ENCODE data around the gene CD6.

Gene CD6

GRCh38 chr11:60991457-60991856 is 20.0 kb downstream of the CD6 start:
- no peaks in the 10 kb centered on the region for H3K9me3 Mint-ChIP-seq
- CTCF ChIA-PET: interaction anchor here (0.7 to 1.4 kb wide), 2 partner anchors 12 to 120 kb away, joined by 3 read pairs; no protein-coding TSS in a partner anchor
- peak overlapping the region; percentile 81 for H3K27ac Mint-ChIP-seq
- peaks cover 82% of the 10 kb centered on the region for H3K36me3 Mint-ChIP-seq
- H3K4me1 Mint-ChIP-seq: peaks cover 91% of the 10 kb centered on the region
- no peaks in the 10 kb centered on the region for H3K27me3 Mint-ChIP-seq
- peak overlapping the region; percentile 17 for H3K4me3 Mint-ChIP-seq
- peak; percentile 50 for DNase-seq

- no peak for DNase-seq
- peaks cover 84% of the 10 kb centered on the region for H3K4me1 Mint-ChIP-seq
- H3K4me3 Mint-ChIP-seq: peak overlapping the region; percentile 55
- H3K36me3 Mint-ChIP-seq: peaks cover 73% of the 10 kb centered on the region
- no peaks in the 10 kb centered on the region for H3K27me3 Mint-ChIP-seq
- H3K9me3 Mint-ChIP-seq: no peaks in the 10 kb centered on the region
- peak overlapping the region; percentile 82 for H3K27ac Mint-ChIP-seq
- CTCF ChIA-PET: interaction anchor here (0.8 to 1.8 kb wide), 4 partner anchors 12 to 94 kb away, joined by 3 to 6 read pairs (median 4); no protein-coding TSS in a partner anchor
Observed at GRCh38 chr11:60992842-60993409, 21.4 kb downstream of the CD6 start.

- no peaks in the 10 kb centered on the region for H3K9me3 Mint-ChIP-seq
- peaks cover 84% of the 10 kb centered on the region for H3K4me1 Mint-ChIP-seq
- no peaks in the 10 kb centered on the region for H3K27me3 Mint-ChIP-seq
- peak overlapping the region; percentile 82 for H3K27ac Mint-ChIP-seq
- H3K36me3 Mint-ChIP-seq: peaks cover 74% of the 10 kb centered on the region
- CTCF ChIA-PET: interaction anchor here (0.9 to 1.8 kb wide), 3 partner anchors 11 to 94 kb away, joined by 3 to 6 read pairs (median 4); no protein-coding TSS in a partner anchor
- DNase-seq: no peak
- peak overlapping the region; percentile 55 for H3K4me3 Mint-ChIP-seq
Observed at GRCh38 chr11:60993615-60994014, 22.1 kb downstream of the CD6 start.

GRCh38 chr11:60994541-60995080 is 23.1 kb downstream of the CD6 start:
- CTCF ChIA-PET: interaction anchor here (0.7 to 1.8 kb wide), 3 partner anchors 10 to 140 kb away, joined by 3 to 6 read pairs (median 3); no protein-coding TSS in a partner anchor

GRCh38 chr11:60995798-60996197 is 24.3 kb downstream of the CD6 start:
- Mint-ChIP-seq H3K27ac (peak overlapping the region; percentile 82), H3K27me3 (no peaks in the 10 kb centered on the region), H3K9me3 (no peaks in the 10 kb centered on the region), H3K4me3 (no peak overlapping the region), H3K36me3 (peaks cover 71% of the 10 kb centered on the region), H3K4me1 (peaks cover 78% of the 10 kb centered on the region)
- CTCF ChIA-PET: no interaction called here
- no peak for DNase-seq

More at GRCh38 chr11:60994541-60995080, 23.1 kb downstream of the CD6 start:
- peaks cover 71% of the 10 kb centered on the region for H3K36me3 Mint-ChIP-seq
- no peak for DNase-seq
- peak overlapping the region; percentile 82 for H3K27ac Mint-ChIP-seq
- H3K4me1 Mint-ChIP-seq: peaks cover 79% of the 10 kb centered on the region
- no peaks in the 10 kb centered on the region for H3K27me3 Mint-ChIP-seq
- H3K4me3 Mint-ChIP-seq: peak overlapping the region; percentile 31
- H3K9me3 Mint-ChIP-seq: no peaks in the 10 kb centered on the region

GRCh38 chr11:60996381-60997138 is 25.1 kb downstream of the CD6 start:
- no peak for DNase-seq
- peaks cover 74% of the 10 kb centered on the region for H3K4me1 Mint-ChIP-seq
- H3K36me3 Mint-ChIP-seq: peaks cover 67% of the 10 kb centered on the region
- CTCF ChIA-PET: no interaction called here
- H3K9me3 Mint-ChIP-seq: no peaks in the 10 kb centered on the region
- no peaks in the 10 kb centered on the region for H3K27me3 Mint-ChIP-seq
- no peak overlapping the region for H3K4me3 Mint-ChIP-seq
- no peak overlapping the region for H3K27ac Mint-ChIP-seq

- Mint-ChIP-seq H3K4me3 (no peak overlapping the region), H3K27me3 (no peaks in the 10 kb centered on the region), H3K36me3 (peaks cover 71% of the 10 kb centered on the region), H3K4me1 (peaks cover 78% of the 10 kb centered on the region), H3K27ac (peak overlapping the region; percentile 78), H3K9me3 (no peaks in the 10 kb centered on the region)
- DNase-seq: no peak
- CTCF ChIA-PET: interaction anchor here (1.6 kb wide), 1 partner anchor 30 kb away, joined by 4 read pairs; no protein-coding TSS in a partner anchor
Observed at GRCh38 chr11:61000426-61000825, 28.9 kb downstream of the CD6 start.

- Mint-ChIP-seq H3K9me3 (no peaks in the 10 kb centered on the region), H3K4me3 (no peak overlapping the region), H3K27me3 (no peaks in the 10 kb centered on the region), H3K27ac (no peak overlapping the region), H3K36me3 (peaks cover 67% of the 10 kb centered on the region), H3K4me1 (peaks cover 80% of the 10 kb centered on the region)
- no peak for DNase-seq
- CTCF ChIA-PET: interaction anchor here (0.8 kb wide), 1 partner anchor 31 kb away, joined by 3 read pairs; the partner anchor contains the start of gene CD6
Observed at GRCh38 chr11:61001931-61002330, 30.5 kb downstream of the CD6 start.

- Mint-ChIP-seq H3K9me3 (no peaks in the 10 kb centered on the region), H3K4me3 (no peak overlapping the region), H3K4me1 (peaks cover 84% of the 10 kb centered on the region), H3K36me3 (peaks cover 70% of the 10 kb centered on the region), H3K27me3 (no peaks in the 10 kb centered on the region), H3K27ac (peak overlapping the region; percentile 86)
- no peak for DNase-seq
- CTCF ChIA-PET: no interaction called here
Observed at GRCh38 chr11:61002598-61002997, 31.1 kb downstream of the CD6 start.

GRCh38 chr11:61004180-61004611 is 32.7 kb downstream of the CD6 start:
- peaks cover 83% of the 10 kb centered on the region for H3K4me1 Mint-ChIP-seq
- H3K27me3 Mint-ChIP-seq: no peaks in the 10 kb centered on the region
- H3K9me3 Mint-ChIP-seq: no peaks in the 10 kb centered on the region
- CTCF ChIA-PET: interaction anchor here (0.8 to 1.6 kb wide), 4 partner anchors 10 to 116 kb away, joined by 3 to 6 read pairs (median 3); no protein-coding TSS in a partner anchor
- H3K4me3 Mint-ChIP-seq: peak overlapping the region; percentile 69
- peak overlapping the region; percentile 86 for H3K27ac Mint-ChIP-seq
- peak; percentile 50 for DNase-seq
- peaks cover 72% of the 10 kb centered on the region for H3K36me3 Mint-ChIP-seq

- peaks cover 86% of the 10 kb centered on the region for H3K4me1 Mint-ChIP-seq
- peak overlapping the region; percentile 86 for H3K27ac Mint-ChIP-seq
- DNase-seq: peak; percentile 69
- CTCF ChIA-PET: interaction anchor here (0.8 to 1.6 kb wide), 4 partner anchors 10 to 116 kb away, joined by 3 to 6 read pairs (median 3); no protein-coding TSS in a partner anchor
- no peaks in the 10 kb centered on the region for H3K9me3 Mint-ChIP-seq
- H3K4me3 Mint-ChIP-seq: peak overlapping the region; percentile 69
- H3K27me3 Mint-ChIP-seq: no peaks in the 10 kb centered on the region
- H3K36me3 Mint-ChIP-seq: peaks cover 74% of the 10 kb centered on the region
Observed at GRCh38 chr11:61004761-61005181, 33.3 kb downstream of the CD6 start.

GRCh38 chr11:61007383-61007955 is 36.0 kb downstream of the CD6 start:
- Mint-ChIP-seq H3K9me3 (no peaks in the 10 kb centered on the region), H3K27ac (peak overlapping the region; percentile 82), H3K4me1 (peaks cover 84% of the 10 kb centered on the region), H3K27me3 (no peaks in the 10 kb centered on the region), H3K36me3 (peaks cover 79% of the 10 kb centered on the region), H3K4me3 (peak overlapping the region; percentile 48)
- CTCF ChIA-PET: no interaction called here
- peak; percentile 46 for DNase-seq

- Mint-ChIP-seq H3K36me3 (peaks cover 81% of the 10 kb centered on the region), H3K4me1 (peaks cover 83% of the 10 kb centered on the region), H3K27ac (peak overlapping the region; percentile 82), H3K27me3 (no peaks in the 10 kb centered on the region), H3K4me3 (peak overlapping the region; percentile 33), H3K9me3 (no peaks in the 10 kb centered on the region)
- CTCF ChIA-PET: no interaction called here
- DNase-seq: no peak
Observed at GRCh38 chr11:61007956-61008896, 36.7 kb downstream of the CD6 start.

Measured in activated naive CD4-positive, alpha-beta T cell treated with anti-CD3 and anti-CD28 coated beads, Interleukin-2, amount 10 ng/mL, durations not matched to agents 7 days and 5 days (primary cell).